H9 (cell line): Measurements from ENCODE around the gene DAZAP1. TPM values are rescaled to one million over a fixed set of nuclear protein-coding genes. Genes with fewer than 3 reads are reported as not detected.

ENCODE experiments used
- DNase-seq: peaks from one replicate; pipeline ENCODE4 v3.0.0-alpha.2; 2017
- H2AFZ ChIP-seq: one replicate; pipeline ENCODE4 v1.6.1; 2013; ENCODE audit warnings: mild to moderate bottlenecking, low read length, control low read depth, moderate library complexity
- H2AK5ac ChIP-seq: 2 replicates; pipeline ENCODE4 v1.6.1; 2013; ENCODE audit warnings: low read length, control low read depth, mixed read lengths; ENCODE audit not compliant: insufficient read length
- H2BK120ac ChIP-seq: one replicate; pipeline ENCODE4 v1.6.1; 2013; ENCODE audit warnings: low read depth, mild to moderate bottlenecking, low read length, control low read depth, inconsistent platforms; ENCODE audit not compliant: poor library complexity, severe bottlenecking
- H2BK12ac ChIP-seq: 2 replicates; pipeline ENCODE4 v1.6.1; 2013; ENCODE audit warnings: low read length, control low read depth, mixed read lengths, low read depth; ENCODE audit not compliant: insufficient read length
- H2BK15ac ChIP-seq: 2 replicates; pipeline ENCODE4 v1.6.1; 2013; ENCODE audit warnings: low read depth, low read length, control low read depth
- H2BK20ac ChIP-seq: one replicate; pipeline ENCODE4 v1.6.1; 2013; ENCODE audit warnings: low read depth, mild to moderate bottlenecking, low read length, control low read depth, inconsistent platforms; ENCODE audit not compliant: poor library complexity, severe bottlenecking
- H2BK5ac ChIP-seq: 2 replicates; pipeline ENCODE4 v1.6.1; 2013; ENCODE audit warnings: low read length, control low read depth, mixed read lengths; ENCODE audit not compliant: insufficient read length
- H3K14ac ChIP-seq: 2 replicates; pipeline ENCODE4 v1.6.1; 2013; ENCODE audit warnings: low read length, control low read depth; ENCODE audit not compliant: insufficient read depth
- H3K18ac ChIP-seq: 2 replicates; pipeline ENCODE4 v1.6.1; 2013; ENCODE audit warnings: low read depth, mild to moderate bottlenecking, mixed read lengths, low read length, control low read depth; ENCODE audit not compliant: insufficient read length
- H3K23ac ChIP-seq: 2 replicates; pipeline ENCODE4 v1.6.1; 2013; ENCODE audit warnings: low read length, control low read depth, mixed read lengths, low read depth; ENCODE audit not compliant: insufficient read length
- H3K23me2 ChIP-seq: 2 replicates; pipeline ENCODE4 v1.6.1; 2013; ENCODE audit warnings: low read depth, mild to moderate bottlenecking, mixed read lengths, low read length, control low read depth; ENCODE audit not compliant: insufficient read length, poor library complexity, severe bottlenecking
- H3K27ac ChIP-seq: 2 replicates; pipeline ENCODE4 v1.5.1; 2013; ENCODE audit warnings: low read length, control low read depth, mixed read lengths, low read depth; ENCODE audit not compliant: insufficient read length
- H3K27me3 ChIP-seq: 2 replicates; pipeline ENCODE4 v1.6.1; 2013; ENCODE audit warnings: low read length, control low read depth, inconsistent platforms; ENCODE audit not compliant: insufficient read depth
- H3K4ac ChIP-seq: 2 replicates; pipeline ENCODE4 v1.6.1; 2013; ENCODE audit warnings: low read depth, mild to moderate bottlenecking, control low read depth, inconsistent platforms, low read length, moderate library complexity
- H3K4me1 ChIP-seq: 2 replicates; pipeline ENCODE4 v1.6.1; 2013; ENCODE audit warnings: low read length, control low read depth, inconsistent platforms; ENCODE audit not compliant: insufficient read depth
- H3K4me2 ChIP-seq: 2 replicates; pipeline ENCODE4 v1.6.1; 2013; ENCODE audit warnings: low read length, control low read depth, mixed read lengths; ENCODE audit not compliant: insufficient read length, insufficient read depth
- H3K56ac ChIP-seq: 2 replicates; pipeline ENCODE4 v1.6.1; 2013; ENCODE audit warnings: low read depth, mild to moderate bottlenecking, mixed read lengths, low read length, control low read depth; ENCODE audit not compliant: insufficient read length
- H3K79me1 ChIP-seq: 2 replicates; pipeline ENCODE4 v1.6.1; 2013; ENCODE audit warnings: low read depth, mild to moderate bottlenecking, moderate library complexity, low read length, control low read depth, inconsistent platforms; ENCODE audit not compliant: insufficient read depth, poor library complexity, severe bottlenecking
- H3K79me2 ChIP-seq: 2 replicates; pipeline ENCODE4 v1.6.1; 2013; ENCODE audit warnings: low read length, control low read depth, inconsistent platforms; ENCODE audit not compliant: insufficient read depth
- H3K9ac ChIP-seq: 2 replicates; pipeline ENCODE4 v1.6.1; 2013; ENCODE audit warnings: low read length, control low read depth, mixed read lengths; ENCODE audit not compliant: insufficient read length; ENCODE audit errors: extremely low read depth
- H3K9me3 ChIP-seq: one replicate; pipeline ENCODE4 v1.6.1; 2013; ENCODE audit warnings: low read depth, low read length, inconsistent platforms; ENCODE audit not compliant: control insufficient read depth
- H3T11ph ChIP-seq: one replicate; pipeline ENCODE4 v1.6.1; 2013; ENCODE audit warnings: mild to moderate bottlenecking, low read length, control low read depth, inconsistent platforms
- H4K20me1 ChIP-seq: one replicate; pipeline ENCODE4 v1.6.1; 2013; ENCODE audit not compliant: control insufficient read depth, insufficient read length, insufficient read depth
- H4K5ac ChIP-seq: 2 replicates; pipeline ENCODE4 v1.6.1; 2013; ENCODE audit warnings: low read depth, mild to moderate bottlenecking, mixed read lengths, low read length, control low read depth; ENCODE audit not compliant: insufficient read length
- H4K8ac ChIP-seq: replicated peaks from 2 replicates; pipeline ENCODE4 v1.6.1; 2013; ENCODE audit warnings: low read length, control low read depth, mixed read lengths, low read depth; ENCODE audit not compliant: insufficient read length
- H4K91ac ChIP-seq: 2 replicates; pipeline ENCODE4 v1.6.1; 2013; ENCODE audit warnings: low read depth, mild to moderate bottlenecking, moderate library complexity, mixed read lengths, low read length, control low read depth; ENCODE audit not compliant: insufficient read length
- H3K27ac Mint-ChIP-seq, 3 experiments: 2 replicates in 2 of 3; 3 replicates in 1 of 3; pipeline ENCODE4 v1.8.0; 2020 to 2021; ENCODE audit warnings: mixed read lengths in 3 of 3, mild to moderate bottlenecking in 1 of 3, moderate library complexity in 1 of 3
- H3K27me3 Mint-ChIP-seq: 2 replicates; pipeline ENCODE4 v1.8.0; 2021; ENCODE audit warnings: low read depth, mild to moderate bottlenecking, moderate library complexity, mixed read lengths
- H3K36me3 Mint-ChIP-seq, 3 experiments: 2 replicates in 2 of 3; 3 replicates in 1 of 3; pipeline ENCODE4 v1.8.0; 2020 to 2021; ENCODE audit warnings: low read depth in 3 of 3, mixed read lengths in 3 of 3; ENCODE audit not compliant: insufficient read depth in 1 of 3
- H3K4me1 Mint-ChIP-seq, 2 experiments: 2 replicates each; pipeline ENCODE4 v1.8.0; 2020; ENCODE audit warnings: mixed read lengths in 2 of 2
- H3K4me3 Mint-ChIP-seq, 2 experiments: 2 replicates in 1 of 2; 3 replicates in 1 of 2; pipeline ENCODE4 v1.8.0; 2020 to 2021; ENCODE audit warnings: mild to moderate bottlenecking in 2 of 2, mixed read lengths in 2 of 2, moderate library complexity in 1 of 2
- H3K9me3 Mint-ChIP-seq, 2 experiments: 2 replicates in 1 of 2; 3 replicates in 1 of 2; pipeline ENCODE4 v1.8.0; 2020; ENCODE audit warnings: mild to moderate bottlenecking in 2 of 2, mixed read lengths in 2 of 2, moderate library complexity in 1 of 2
- WGBS: extraction: QIAGEN DNeasy Blood & Tissue Kit; methylation state at CpG from one replicate; pipeline ENCODE4 v1.1.7; 2013; ENCODE audit warnings: missing lambda C conversion rate, low lambda C conversion rate, mixed read lengths; ENCODE audit not compliant: insufficient read length; ENCODE audit errors: extremely low coverage; 5-methylcytosine and 5-hydroxymethylcytosine counted together
- total RNA-seq: library from RNA; stranded (reverse); gene quantifications from 2 replicates; pipeline ENCODE4 v1.2.1, GENCODE V29; 2021
- TF ChIP-seq, protein P1 (sequence below): fragments of 200-600 bp; sonication (generic); conservative IDR thresholded peaks from 3 replicates; pipeline ENCODE4 v1.8.0; 2021; ENCODE audit warnings: antibody characterized with exemption, mild to moderate bottlenecking

Gene DAZAP1
- total RNA-seq, 1 experiment from 2014 or later: 265 TPM

GRCh38 chr19:1482361-1483130 lies 75.2 kb downstream of the DAZAP1 start:
- Histone ChIP-seq H3K23me2 (peaks cover 3% of the 10 kb centered on the region), H3K56ac (no peak overlapping the region), H3K79me1 (no peaks in the 10 kb centered on the region), H3T11ph (no peak overlapping the region), H3K4ac (no peak overlapping the region), H2AFZ (no peak overlapping the region), H4K91ac (no peak overlapping the region), H3K4me2 (no peak overlapping the region), H2BK120ac (no peak overlapping the region), H2AK5ac (no peak overlapping the region), H3K27ac (no peak overlapping the region), H3K18ac (no peak overlapping the region), H2BK12ac (no peak overlapping the region), H3K23ac (no peak overlapping the region), H3K9me3 (no peaks in the 10 kb centered on the region), H3K79me2 (no peaks in the 10 kb centered on the region), H3K4me1 (no peaks in the 10 kb centered on the region), H2BK5ac (no peak overlapping the region), H2BK20ac (no peak overlapping the region), H2BK15ac (no peak overlapping the region), H3K14ac (no peak overlapping the region; the same call in 1 of the 2 replicates), H4K20me1 (no peaks in the 10 kb centered on the region), H3K27me3 (no peaks in the 10 kb centered on the region), H3K9ac (no peak overlapping the region), H4K8ac (no peak overlapping the region), H4K5ac (no peak overlapping the region)
- H3K27me3 Mint-ChIP-seq: no peaks in the 10 kb centered on the region; the same call in 1 of the 2 replicates
- DNase-seq: no peak
- H3K27ac Mint-ChIP-seq: no peak overlapping the region
- no CpG with 5 or more reads among the region's 37 CpGs for WGBS
- peaks cover under 1 to 4% (median 1%) of the 10 kb centered on the region in 3 experiments; a peak in 6 of 7 replicates for H3K36me3 Mint-ChIP-seq
- H3K4me1 Mint-ChIP-seq: peaks cover 0 to 8% of the 10 kb centered on the region in 2 experiments; a peak in 2 of 4 replicates
- TF ChIP-seq, protein P1, sequence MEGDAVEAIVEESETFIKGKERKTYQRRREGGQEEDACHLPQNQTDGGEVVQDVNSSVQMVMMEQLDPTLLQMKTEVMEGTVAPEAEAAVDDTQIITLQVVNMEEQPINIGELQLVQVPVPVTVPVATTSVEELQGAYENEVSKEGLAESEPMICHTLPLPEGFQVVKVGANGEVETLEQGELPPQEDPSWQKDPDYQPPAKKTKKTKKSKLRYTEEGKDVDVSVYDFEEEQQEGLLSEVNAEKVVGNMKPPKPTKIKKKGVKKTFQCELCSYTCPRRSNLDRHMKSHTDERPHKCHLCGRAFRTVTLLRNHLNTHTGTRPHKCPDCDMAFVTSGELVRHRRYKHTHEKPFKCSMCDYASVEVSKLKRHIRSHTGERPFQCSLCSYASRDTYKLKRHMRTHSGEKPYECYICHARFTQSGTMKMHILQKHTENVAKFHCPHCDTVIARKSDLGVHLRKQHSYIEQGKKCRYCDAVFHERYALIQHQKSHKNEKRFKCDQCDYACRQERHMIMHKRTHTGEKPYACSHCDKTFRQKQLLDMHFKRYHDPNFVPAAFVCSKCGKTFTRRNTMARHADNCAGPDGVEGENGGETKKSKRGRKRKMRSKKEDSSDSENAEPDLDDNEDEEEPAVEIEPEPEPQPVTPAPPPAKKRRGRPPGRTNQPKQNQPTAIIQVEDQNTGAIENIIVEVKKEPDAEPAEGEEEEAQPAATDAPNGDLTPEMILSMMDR: no peak
- H3K4me3 Mint-ChIP-seq: no peak overlapping the region
- H3K9me3 Mint-ChIP-seq: no peaks in the 10 kb centered on the region
